Measurements from ENCODE around the gene CD70.
"Not testable (repeated sequence)": the region's sequence is repeated elsewhere in the genome, so short reads cannot be mapped to it uniquely, and the experiment has no call there.

The CD70 gene

DNA sequence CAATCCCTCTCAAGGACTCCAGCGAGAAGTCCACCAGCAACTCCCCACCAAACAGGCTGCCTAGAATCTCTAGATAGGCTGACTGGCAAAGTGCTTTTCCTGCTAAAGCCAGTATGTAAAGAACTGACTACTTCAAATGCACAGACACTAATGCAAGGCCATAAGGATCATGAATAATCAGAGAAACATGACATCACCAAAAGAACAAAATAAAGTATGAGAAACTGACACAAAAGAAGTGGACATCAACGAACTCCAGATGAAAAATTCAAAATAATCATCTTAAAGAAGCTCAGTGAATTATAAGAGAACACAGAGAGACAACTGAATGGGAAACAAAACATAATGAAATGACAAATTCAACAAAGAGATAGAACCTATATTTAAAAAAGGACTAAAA lies 26.4 kb upstream of the CD70 start:
- no peak for DNase-seq (ENCODE audit: low read depth)
- TF ChIP-seq, protein P1, sequence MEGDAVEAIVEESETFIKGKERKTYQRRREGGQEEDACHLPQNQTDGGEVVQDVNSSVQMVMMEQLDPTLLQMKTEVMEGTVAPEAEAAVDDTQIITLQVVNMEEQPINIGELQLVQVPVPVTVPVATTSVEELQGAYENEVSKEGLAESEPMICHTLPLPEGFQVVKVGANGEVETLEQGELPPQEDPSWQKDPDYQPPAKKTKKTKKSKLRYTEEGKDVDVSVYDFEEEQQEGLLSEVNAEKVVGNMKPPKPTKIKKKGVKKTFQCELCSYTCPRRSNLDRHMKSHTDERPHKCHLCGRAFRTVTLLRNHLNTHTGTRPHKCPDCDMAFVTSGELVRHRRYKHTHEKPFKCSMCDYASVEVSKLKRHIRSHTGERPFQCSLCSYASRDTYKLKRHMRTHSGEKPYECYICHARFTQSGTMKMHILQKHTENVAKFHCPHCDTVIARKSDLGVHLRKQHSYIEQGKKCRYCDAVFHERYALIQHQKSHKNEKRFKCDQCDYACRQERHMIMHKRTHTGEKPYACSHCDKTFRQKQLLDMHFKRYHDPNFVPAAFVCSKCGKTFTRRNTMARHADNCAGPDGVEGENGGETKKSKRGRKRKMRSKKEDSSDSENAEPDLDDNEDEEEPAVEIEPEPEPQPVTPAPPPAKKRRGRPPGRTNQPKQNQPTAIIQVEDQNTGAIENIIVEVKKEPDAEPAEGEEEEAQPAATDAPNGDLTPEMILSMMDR (IDR thresholded peaks at IDR 0.05; ENCODE audit: insufficient read depth, low read depth, low read length, missing control alignments) = no peak
- H3K4me3 ChIP-seq (ENCODE audit: low read length) = no peak overlapping the region

DNA sequence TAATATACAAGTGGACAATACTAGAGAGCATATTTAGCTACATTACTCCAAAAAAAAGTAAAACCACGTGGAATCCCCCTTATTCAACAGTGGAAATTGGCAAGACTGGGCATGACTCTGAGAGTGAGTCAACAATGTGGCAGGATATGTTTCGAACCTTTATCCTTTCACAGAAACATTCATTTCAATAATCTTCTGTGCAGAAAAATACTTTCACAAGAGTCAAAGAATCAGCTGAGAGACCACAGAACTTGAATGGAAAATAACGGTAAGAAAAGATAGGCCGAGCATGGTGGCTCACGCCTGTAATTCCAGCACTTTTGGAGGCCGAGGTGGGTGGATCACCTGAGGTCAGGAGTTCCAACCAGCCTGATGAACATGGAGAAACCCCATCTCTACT lies 25.1 kb upstream of the CD70 start:
- TF ChIP-seq, protein P1 (IDR thresholded peaks at IDR 0.05; ENCODE audit: insufficient read depth, low read depth, low read length, missing control alignments) = no peak
- DNase-seq (ENCODE audit: low read depth) = peak; percentile 77
- H3K4me3 ChIP-seq (ENCODE audit: low read length) = no peak overlapping the region

DNA sequence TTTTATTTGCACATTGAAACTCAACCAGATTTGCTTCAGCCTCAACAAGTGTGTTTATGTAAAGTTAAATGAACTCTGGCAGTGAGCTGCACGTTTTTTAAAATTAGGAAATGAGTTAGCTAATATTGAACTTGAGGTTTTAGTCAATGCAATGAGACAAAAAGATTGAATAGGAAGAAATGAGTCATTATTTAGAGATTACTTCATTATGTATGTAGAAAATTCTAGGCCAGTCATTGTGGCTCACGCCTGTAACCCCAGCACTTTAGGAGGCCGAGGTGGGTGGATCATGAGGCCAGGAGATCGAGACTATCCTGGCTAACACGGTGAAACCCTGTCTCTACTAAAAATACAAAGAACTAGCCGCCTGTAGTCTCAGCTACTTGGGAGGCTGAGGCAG lies 22.8 kb upstream of the CD70 start:
- DNase-seq (ENCODE audit: low read depth) = peak; percentile 75
- no peak overlapping the region for H3K4me3 ChIP-seq (ENCODE audit: low read length)
- TF ChIP-seq, protein P1 (IDR thresholded peaks at IDR 0.05; ENCODE audit: insufficient read depth, low read depth, low read length, missing control alignments) = no peak

DNA sequence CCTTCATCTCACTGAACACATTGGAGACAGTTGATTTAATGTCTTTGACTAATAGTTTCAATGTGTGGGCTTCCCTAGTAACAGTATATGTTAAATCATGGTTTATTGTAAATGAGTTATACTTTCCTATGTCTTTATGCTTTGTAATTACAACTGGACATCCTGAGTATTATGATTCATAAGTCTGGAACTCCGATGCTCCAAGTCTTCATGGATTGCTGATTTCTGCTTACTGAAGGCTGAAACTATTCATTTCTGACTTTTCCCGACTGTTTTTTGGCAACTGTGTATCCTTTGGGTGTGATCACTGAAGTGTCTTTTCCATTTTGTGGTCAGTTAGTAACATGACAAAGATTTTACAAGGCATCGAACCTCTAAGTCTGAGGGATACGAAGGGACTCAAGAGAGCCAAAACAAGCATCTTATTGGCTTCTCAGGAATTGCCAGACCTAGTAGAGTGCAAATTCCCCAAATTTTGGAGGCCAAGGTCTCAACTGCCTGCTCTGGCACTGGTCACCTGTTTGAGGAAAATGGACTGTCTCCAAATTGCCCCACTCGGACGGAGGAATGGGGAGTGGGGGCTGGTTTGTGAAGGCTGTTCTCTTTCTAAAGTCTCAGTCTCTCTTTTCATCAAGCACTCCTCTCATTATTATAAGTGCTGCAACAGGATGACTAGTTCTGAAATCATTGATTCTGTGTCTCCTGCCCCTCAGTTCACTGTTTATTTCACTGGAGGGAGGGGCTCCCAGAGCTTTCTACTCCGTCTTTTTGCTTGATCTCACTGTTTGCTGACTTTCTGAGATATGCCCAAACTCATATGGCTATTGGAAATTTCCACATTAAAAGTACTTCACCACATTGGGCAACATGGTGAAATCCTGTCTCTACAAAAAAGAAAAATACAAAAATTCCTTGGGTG lies 20.2 kb upstream of the CD70 start:
- DNase-seq (ENCODE audit: low read depth) = peak; percentile 70
- no peak overlapping the region for H3K4me3 ChIP-seq (ENCODE audit: low read length)
- TF ChIP-seq, protein P1 (IDR thresholded peaks at IDR 0.05; ENCODE audit: insufficient read depth, low read depth, low read length, missing control alignments) = no peak

DNA sequence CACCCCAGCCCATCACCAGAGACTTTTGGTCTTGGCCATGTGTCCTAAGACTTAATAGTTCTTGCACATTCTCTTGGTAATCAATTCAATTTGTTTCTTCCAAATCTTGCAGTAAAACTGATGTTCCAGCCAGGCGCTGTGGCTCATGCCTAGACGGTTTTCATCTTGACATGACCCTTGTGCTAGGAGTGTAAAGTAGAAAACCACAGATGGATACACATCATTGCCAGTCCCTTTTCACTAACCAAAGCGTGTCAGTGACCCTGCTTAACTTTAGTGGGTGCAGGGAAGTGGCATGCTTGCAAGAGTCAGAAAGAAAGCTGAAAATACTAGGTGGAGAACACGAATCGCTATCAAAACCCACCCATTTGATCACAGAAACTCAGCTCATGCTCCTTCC lies 18.0 kb upstream of the CD70 start:
- H3K4me3 ChIP-seq (ENCODE audit: low read length) = no peak overlapping the region
- TF ChIP-seq, protein P1 (IDR thresholded peaks at IDR 0.05; ENCODE audit: insufficient read depth, low read depth, low read length, missing control alignments) = no peak
- DNase-seq (ENCODE audit: low read depth) = no peak

DNA sequence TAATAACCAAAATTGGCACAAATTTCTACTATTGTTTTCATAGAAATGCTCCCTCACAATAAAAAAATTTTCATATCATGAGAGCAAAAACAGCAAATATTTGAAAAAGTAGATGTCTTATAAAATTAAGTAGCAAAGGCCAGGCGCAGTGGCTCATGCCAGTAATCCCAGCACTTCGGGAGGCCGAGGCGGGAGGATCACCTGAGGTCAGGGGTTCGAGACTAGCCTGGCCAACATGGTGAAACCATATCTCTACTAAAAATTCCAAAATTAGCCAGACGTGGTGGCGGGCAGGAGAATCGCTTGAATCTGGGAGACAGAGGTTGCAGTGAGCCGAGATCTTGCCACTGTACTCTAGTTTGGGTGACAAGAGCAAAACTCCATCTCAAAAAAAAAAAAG lies 17.2 kb upstream of the CD70 start:
- not testable (repeated sequence) for H3K4me3 ChIP-seq (ENCODE audit: low read length); DNase-seq (ENCODE audit: low read depth)

DNA sequence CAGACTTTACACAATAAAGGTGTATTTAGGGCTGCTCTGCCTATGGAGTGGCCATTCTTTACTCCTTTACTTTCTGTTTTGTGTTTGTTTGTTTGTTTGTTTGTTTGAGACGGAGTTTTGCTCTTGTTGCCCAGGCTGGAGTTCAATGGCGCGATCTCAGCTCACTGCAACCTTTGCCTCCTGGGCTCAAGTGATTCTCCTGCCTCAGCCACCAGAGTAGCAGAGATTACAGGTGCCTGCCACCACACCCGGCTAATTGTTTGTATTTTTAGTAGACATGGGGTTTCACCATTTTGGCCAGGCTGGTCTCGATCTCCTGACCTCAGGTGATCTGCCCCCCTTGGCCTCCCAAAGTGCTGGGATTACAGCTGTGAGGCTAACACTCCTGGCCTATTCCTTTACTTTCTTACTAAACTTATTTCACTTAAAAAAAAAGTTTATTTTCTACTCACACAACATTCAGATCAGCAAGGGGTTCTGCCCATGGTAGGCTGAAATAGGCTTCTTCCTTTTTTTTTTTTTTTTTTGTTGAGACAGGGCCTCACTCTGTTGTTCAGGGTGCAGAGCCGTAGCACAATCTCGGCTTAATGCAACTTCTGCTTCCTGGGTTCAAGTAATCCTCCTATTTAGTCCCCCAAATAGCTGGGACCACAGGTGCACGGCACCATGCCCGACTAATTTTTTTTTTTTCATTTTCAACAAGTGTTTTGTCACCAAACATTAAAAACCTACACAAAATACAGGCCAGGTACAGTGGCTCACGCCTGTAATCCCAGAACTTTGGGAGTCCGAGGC lies 15.5 kb upstream of the CD70 start:
- not testable (repeated sequence) for DNase-seq (ENCODE audit: low read depth); H3K4me3 ChIP-seq (ENCODE audit: low read length)
